ENCODE measurements around the gene TRAF7.
"Not testable (repeated sequence)": the region's sequence is repeated elsewhere in the genome, so short reads cannot be mapped to it uniquely, and the experiment has no call there.

The TRAF7 gene

GRCh38 chr16:2108446-2109270 is 46.9 kb upstream of the TRAF7 start:
- WGBS, 2 donors (ENCODE audit: extremely low coverage in 2 of 2, insufficient read length in 2 of 2, insufficient replicate concordance in 1 of 2) = no CpG with 5 or more reads among the region's 73 CpGs

GRCh38 chr16:2109271-2109580 is 46.4 kb upstream of the TRAF7 start:
- not testable (repeated sequence) for H2AK5ac ChIP-seq (ENCODE audit: low read depth, low read length); H2BK5ac ChIP-seq (ENCODE audit: low read length); H4K91ac ChIP-seq (ENCODE audit: low read depth, low read length, poor library complexity); H3K79me1 ChIP-seq (ENCODE audit: low read depth, low read length); H3K18ac ChIP-seq (ENCODE audit: low read length); H3K4me1 ChIP-seq (ENCODE audit: control insufficient read depth in 2 of 2, insufficient read depth in 1 of 2, low read depth in 1 of 2, low read length in 2 of 2); H3K23ac ChIP-seq (ENCODE audit: low read depth, low read length, poor library complexity); H2AFZ ChIP-seq (ENCODE audit: low read length); DNase-seq (ENCODE audit: low spot score); H2BK15ac ChIP-seq (ENCODE audit: low read length); H4K8ac ChIP-seq (ENCODE audit: low read depth, low read length); H3K9me3 ChIP-seq (replicated peaks in 1 of 2; ENCODE audit: control insufficient read depth in 2 of 2, insufficient read depth in 1 of 2, low read depth in 1 of 2, low read length in 2 of 2); H3K4me2 ChIP-seq (ENCODE audit: insufficient read depth, low read length, poor library complexity, severe bottlenecking); H3K4ac ChIP-seq (ENCODE audit: low read length); H3K27ac ChIP-seq (replicated peaks; ENCODE audit: low read length); H2BK12ac ChIP-seq (ENCODE audit: low read length); H3K9ac ChIP-seq (ENCODE audit: low read depth, low read length, poor library complexity); H2BK120ac ChIP-seq (ENCODE audit: low read depth, low read length); H3K27me3 ChIP-seq (ENCODE audit: control insufficient read depth in 3 of 3, insufficient read depth in 3 of 3, low read depth in 1 of 3, low read length in 3 of 3); H3K4me3 ChIP-seq (ENCODE audit: low read length in 2 of 2); H3K14ac ChIP-seq (ENCODE audit: low read length)
- no CpG with 5 or more reads among the region's 25 CpGs for WGBS, 2 donors (ENCODE audit: extremely low coverage in 2 of 2, insufficient read length in 2 of 2, insufficient replicate concordance in 1 of 2)
- H3K36me3 ChIP-seq (replicated peaks in 1 of 2; ENCODE audit: control insufficient read depth in 2 of 2, insufficient read depth in 2 of 2, low read length in 2 of 2) = peaks cover 0 to 29% of the 10 kb centered on the region in 2 donors

More at GRCh38 chr16:2108446-2109270, 46.9 kb upstream of the TRAF7 start:
- not testable (repeated sequence) for H3K14ac ChIP-seq (ENCODE audit: low read length); H2BK5ac ChIP-seq (ENCODE audit: low read length); H3K9ac ChIP-seq (ENCODE audit: low read depth, low read length, poor library complexity); H3K79me1 ChIP-seq (ENCODE audit: low read depth, low read length); H4K8ac ChIP-seq (ENCODE audit: low read depth, low read length); H3K4me1 ChIP-seq (ENCODE audit: control insufficient read depth in 2 of 2, insufficient read depth in 1 of 2, low read depth in 1 of 2, low read length in 2 of 2); H3K18ac ChIP-seq (ENCODE audit: low read length); H3K27me3 ChIP-seq (ENCODE audit: control insufficient read depth in 3 of 3, insufficient read depth in 3 of 3, low read depth in 1 of 3, low read length in 3 of 3); H3K4me2 ChIP-seq (ENCODE audit: insufficient read depth, low read length, poor library complexity, severe bottlenecking); H3K4me3 ChIP-seq (ENCODE audit: low read length in 2 of 2); H2BK15ac ChIP-seq (ENCODE audit: low read length); H3K9me3 ChIP-seq (replicated peaks in 1 of 2; ENCODE audit: control insufficient read depth in 2 of 2, insufficient read depth in 1 of 2, low read depth in 1 of 2, low read length in 2 of 2); H3K27ac ChIP-seq (replicated peaks; ENCODE audit: low read length); H2AK5ac ChIP-seq (ENCODE audit: low read depth, low read length); H2BK120ac ChIP-seq (ENCODE audit: low read depth, low read length); DNase-seq (ENCODE audit: low spot score); H2BK12ac ChIP-seq (ENCODE audit: low read length); H3K23ac ChIP-seq (ENCODE audit: low read depth, low read length, poor library complexity); H2AFZ ChIP-seq (ENCODE audit: low read length); H4K91ac ChIP-seq (ENCODE audit: low read depth, low read length, poor library complexity); H3K4ac ChIP-seq (ENCODE audit: low read length)
- peaks cover 0 to 29% of the 10 kb centered on the region in 2 donors for H3K36me3 ChIP-seq (replicated peaks in 1 of 2; ENCODE audit: control insufficient read depth in 2 of 2, insufficient read depth in 2 of 2, low read length in 2 of 2)

- not testable (repeated sequence) for H3K27me3 ChIP-seq (ENCODE audit: control insufficient read depth in 3 of 3, insufficient read depth in 3 of 3, low read depth in 1 of 3, low read length in 3 of 3); H2AK5ac ChIP-seq (ENCODE audit: low read depth, low read length); H3K23ac ChIP-seq (ENCODE audit: low read depth, low read length, poor library complexity); H3K9me3 ChIP-seq (replicated peaks in 1 of 2; ENCODE audit: control insufficient read depth in 2 of 2, insufficient read depth in 1 of 2, low read depth in 1 of 2, low read length in 2 of 2); H2BK5ac ChIP-seq (ENCODE audit: low read length); H3K79me1 ChIP-seq (ENCODE audit: low read depth, low read length); H3K18ac ChIP-seq (ENCODE audit: low read length); H3K4me1 ChIP-seq (ENCODE audit: control insufficient read depth in 2 of 2, insufficient read depth in 1 of 2, low read depth in 1 of 2, low read length in 2 of 2); H2BK120ac ChIP-seq (ENCODE audit: low read depth, low read length); H2AFZ ChIP-seq (ENCODE audit: low read length); DNase-seq (ENCODE audit: low spot score); H3K4ac ChIP-seq (ENCODE audit: low read length); H2BK12ac ChIP-seq (ENCODE audit: low read length); H3K14ac ChIP-seq (ENCODE audit: low read length); H3K9ac ChIP-seq (ENCODE audit: low read depth, low read length, poor library complexity); H3K27ac ChIP-seq (replicated peaks; ENCODE audit: low read length); H3K4me2 ChIP-seq (ENCODE audit: insufficient read depth, low read length, poor library complexity, severe bottlenecking); H3K4me3 ChIP-seq (ENCODE audit: low read length in 2 of 2); H4K91ac ChIP-seq (ENCODE audit: low read depth, low read length, poor library complexity); H4K8ac ChIP-seq (ENCODE audit: low read depth, low read length); H2BK15ac ChIP-seq (ENCODE audit: low read length)
- H3K36me3 ChIP-seq (replicated peaks in 1 of 2; ENCODE audit: control insufficient read depth in 2 of 2, insufficient read depth in 2 of 2, low read length in 2 of 2) = peaks cover 0 to 29% of the 10 kb centered on the region in 2 donors
- WGBS, 2 donors (ENCODE audit: extremely low coverage in 2 of 2, insufficient read length in 2 of 2, insufficient replicate concordance in 1 of 2) = no CpG with 5 or more reads among the region's 23 CpGs
Observed at GRCh38 chr16:2109872-2110271, 45.7 kb upstream of the TRAF7 start.

GRCh38 chr16:2110332-2111008 is 45.1 kb upstream of the TRAF7 start:
- H3K27me3 ChIP-seq (ENCODE audit: control insufficient read depth in 3 of 3, insufficient read depth in 3 of 3, low read depth in 1 of 3, low read length in 3 of 3); H2BK120ac ChIP-seq (ENCODE audit: low read depth, low read length); H2BK15ac ChIP-seq (ENCODE audit: low read length); H3K4me1 ChIP-seq (ENCODE audit: control insufficient read depth in 2 of 2, insufficient read depth in 1 of 2, low read depth in 1 of 2, low read length in 2 of 2); H3K9me3 ChIP-seq (replicated peaks in 1 of 2; ENCODE audit: control insufficient read depth in 2 of 2, insufficient read depth in 1 of 2, low read depth in 1 of 2, low read length in 2 of 2); H2BK5ac ChIP-seq (ENCODE audit: low read length); H3K14ac ChIP-seq (ENCODE audit: low read length); H3K79me1 ChIP-seq (ENCODE audit: low read depth, low read length); DNase-seq (ENCODE audit: low spot score); H3K23ac ChIP-seq (ENCODE audit: low read depth, low read length, poor library complexity); H2BK12ac ChIP-seq (ENCODE audit: low read length); H3K4me3 ChIP-seq (ENCODE audit: low read length in 2 of 2); H3K18ac ChIP-seq (ENCODE audit: low read length); H2AFZ ChIP-seq (ENCODE audit: low read length); H3K4me2 ChIP-seq (ENCODE audit: insufficient read depth, low read length, poor library complexity, severe bottlenecking); H4K8ac ChIP-seq (ENCODE audit: low read depth, low read length); H3K4ac ChIP-seq (ENCODE audit: low read length); H3K9ac ChIP-seq (ENCODE audit: low read depth, low read length, poor library complexity); H2AK5ac ChIP-seq (ENCODE audit: low read depth, low read length); H4K91ac ChIP-seq (ENCODE audit: low read depth, low read length, poor library complexity); H3K27ac ChIP-seq (replicated peaks; ENCODE audit: low read length): not testable (repeated sequence)
- WGBS, 2 donors (ENCODE audit: extremely low coverage in 2 of 2, insufficient read length in 2 of 2, insufficient replicate concordance in 1 of 2) = no CpG with 5 or more reads among the region's 43 CpGs
- peaks cover 0 to 32% of the 10 kb centered on the region in 2 donors for H3K36me3 ChIP-seq (replicated peaks in 1 of 2; ENCODE audit: control insufficient read depth in 2 of 2, insufficient read depth in 2 of 2, low read length in 2 of 2)
